ENCODE measurements around the gene SEPHS2.
A peak's percentile ranks its signal among the peaks of the same experiment; 100 is the strongest.

SEPHS2 gene

DNA sequence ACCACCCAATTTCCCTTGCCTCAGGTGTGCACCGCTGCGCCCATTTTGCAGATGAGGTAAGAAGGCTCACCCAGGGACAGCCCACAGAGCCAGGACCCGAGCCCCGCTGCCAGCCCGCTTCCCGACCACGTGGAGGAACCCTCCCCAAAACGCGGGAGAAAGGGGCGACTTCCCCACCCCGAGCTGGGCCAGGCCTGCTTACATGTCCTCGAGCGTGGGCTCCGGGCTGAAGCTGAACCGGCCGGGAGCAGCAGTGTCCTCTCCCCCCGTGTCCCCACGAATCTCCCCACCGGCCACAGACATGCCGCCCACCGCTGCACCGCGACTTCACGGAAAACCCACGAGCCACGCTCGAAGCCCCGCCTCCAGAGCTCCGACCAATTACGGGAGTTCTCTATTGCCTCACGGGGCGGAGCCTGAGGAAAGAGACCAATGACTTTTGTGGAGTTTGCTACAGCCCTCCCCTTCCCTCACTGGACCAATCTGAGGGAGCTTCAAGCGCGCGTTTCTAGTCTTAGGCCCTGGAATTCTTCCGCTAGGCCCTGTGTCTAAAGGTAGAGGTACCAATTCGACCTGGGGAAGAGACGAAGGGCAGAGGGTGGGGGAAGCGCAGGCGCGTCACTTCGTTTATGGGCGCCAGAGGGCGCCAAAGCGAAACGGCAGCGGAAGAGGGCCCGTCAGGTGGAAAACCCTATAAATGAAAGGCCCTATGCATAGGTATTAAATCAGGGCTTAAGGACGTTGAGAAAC is 15.8 kb downstream of the SEPHS2 start, which contains the start of gene DCTPP1:
Gene DCTPP1 (minus strand): TSS at position 353 of the 750 bp plus-strand sequence. CDS start 50 bp downstream, at position 303.
- ChIA-PET CTCF (interaction anchor here (0.5 to 3.1 kb wide), 53 partner anchors 10 to 398 kb away, joined by 3 to 43 read pairs (median 4); partner anchors contain the start of genes TBX6, ZNF48 and ZNF771), POLR2A (interaction anchor here (0.7 to 3.0 kb wide), 31 partner anchors 9 to 614 kb away, joined by 3 to 41 read pairs (median 5); partner anchors contain the start of genes CD2BP2, CORO1A, PAGR1 and PRR14)
- TF ChIP-seq ZNF248 (tag by site-specific recombination; IDR thresholded peaks at IDR 0.05) (no peak), ZNF221 (tag by site-specific recombination; IDR thresholded peaks at IDR 0.05; ENCODE audit: borderline replicate concordance) (no peak), ZEB2 (tag by site-specific recombination; IDR thresholded peaks at IDR 0.05) (peak; percentile 99), ZNF266 (tag by site-specific recombination; IDR thresholded peaks at IDR 0.05; ENCODE audit: low read depth) (0 out of 2 replicates have a peak, but pooled peaks have one; percentile 8), ZFHX2 (tag by site-specific recombination; conservative IDR thresholded peaks at IDR 0.05) (peak; percentile 84), SP7 (tag by site-specific recombination; IDR thresholded peaks at IDR 0.05) (peak; percentile 62), ZNF777 (tag by site-specific recombination; IDR thresholded peaks at IDR 0.05; ENCODE audit: borderline replicate concordance) (0 out of 2 replicates have a peak, but pooled peaks have one; percentile 25), HOXA7 (CRISPR knock-in tag; IDR thresholded peaks at IDR 0.05; ENCODE audit: borderline replicate concordance) (no peak), MEIS1 (CRISPR knock-in tag; IDR thresholded peaks at IDR 0.05; ENCODE audit: borderline replicate concordance) (no peak), ZSCAN30 (tag by site-specific recombination; IDR thresholded peaks at IDR 0.05) (peak; percentile 88), ZNF174 (tag by site-specific recombination; IDR thresholded peaks at IDR 0.05) (no peak), BCL11B (tag by site-specific recombination; IDR thresholded peaks at IDR 0.05; ENCODE audit: low read depth) (peak; percentile 46; the same call in 1 of the 2 replicates), ZNF302 (tag by site-specific recombination; IDR thresholded peaks at IDR 0.05; ENCODE audit: low read depth) (0 out of 2 replicates have a peak, but pooled peaks have one; percentile 11), MYNN (tag by site-specific recombination; IDR thresholded peaks at IDR 0.05; ENCODE audit: borderline replicate concordance) (no peak), KLF1 (tag by site-specific recombination; IDR thresholded peaks at IDR 0.05) (peak; percentile 92), ZNF521 (tag by site-specific recombination; IDR thresholded peaks at IDR 0.05) (no peak)
- TF ChIP-seq, protein P1, sequence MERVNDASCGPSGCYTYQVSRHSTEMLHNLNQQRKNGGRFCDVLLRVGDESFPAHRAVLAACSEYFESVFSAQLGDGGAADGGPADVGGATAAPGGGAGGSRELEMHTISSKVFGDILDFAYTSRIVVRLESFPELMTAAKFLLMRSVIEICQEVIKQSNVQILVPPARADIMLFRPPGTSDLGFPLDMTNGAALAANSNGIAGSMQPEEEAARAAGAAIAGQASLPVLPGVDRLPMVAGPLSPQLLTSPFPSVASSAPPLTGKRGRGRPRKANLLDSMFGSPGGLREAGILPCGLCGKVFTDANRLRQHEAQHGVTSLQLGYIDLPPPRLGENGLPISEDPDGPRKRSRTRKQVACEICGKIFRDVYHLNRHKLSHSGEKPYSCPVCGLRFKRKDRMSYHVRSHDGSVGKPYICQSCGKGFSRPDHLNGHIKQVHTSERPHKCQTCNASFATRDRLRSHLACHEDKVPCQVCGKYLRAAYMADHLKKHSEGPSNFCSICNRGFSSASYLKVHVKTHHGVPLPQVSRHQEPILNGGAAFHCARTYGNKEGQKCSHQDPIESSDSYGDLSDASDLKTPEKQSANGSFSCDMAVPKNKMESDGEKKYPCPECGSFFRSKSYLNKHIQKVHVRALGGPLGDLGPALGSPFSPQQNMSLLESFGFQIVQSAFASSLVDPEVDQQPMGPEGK (tag by site-specific recombination; IDR thresholded peaks at IDR 0.05) = peak; percentile 81
- TF ChIP-seq, protein P2, sequence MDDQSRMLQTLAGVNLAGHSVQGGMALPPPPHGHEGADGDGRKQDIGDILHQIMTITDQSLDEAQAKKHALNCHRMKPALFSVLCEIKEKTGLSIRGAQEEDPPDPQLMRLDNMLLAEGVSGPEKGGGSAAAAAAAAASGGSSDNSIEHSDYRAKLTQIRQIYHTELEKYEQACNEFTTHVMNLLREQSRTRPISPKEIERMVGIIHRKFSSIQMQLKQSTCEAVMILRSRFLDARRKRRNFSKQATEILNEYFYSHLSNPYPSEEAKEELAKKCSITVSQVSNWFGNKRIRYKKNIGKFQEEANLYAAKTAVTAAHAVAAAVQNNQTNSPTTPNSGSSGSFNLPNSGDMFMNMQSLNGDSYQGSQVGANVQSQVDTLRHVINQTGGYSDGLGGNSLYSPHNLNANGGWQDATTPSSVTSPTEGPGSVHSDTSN (CRISPR knock-in tag; IDR thresholded peaks at IDR 0.05) = 0 out of 2 replicates have a peak, but pooled peaks have one; percentile 35
- TF ChIP-seq, protein P3, sequence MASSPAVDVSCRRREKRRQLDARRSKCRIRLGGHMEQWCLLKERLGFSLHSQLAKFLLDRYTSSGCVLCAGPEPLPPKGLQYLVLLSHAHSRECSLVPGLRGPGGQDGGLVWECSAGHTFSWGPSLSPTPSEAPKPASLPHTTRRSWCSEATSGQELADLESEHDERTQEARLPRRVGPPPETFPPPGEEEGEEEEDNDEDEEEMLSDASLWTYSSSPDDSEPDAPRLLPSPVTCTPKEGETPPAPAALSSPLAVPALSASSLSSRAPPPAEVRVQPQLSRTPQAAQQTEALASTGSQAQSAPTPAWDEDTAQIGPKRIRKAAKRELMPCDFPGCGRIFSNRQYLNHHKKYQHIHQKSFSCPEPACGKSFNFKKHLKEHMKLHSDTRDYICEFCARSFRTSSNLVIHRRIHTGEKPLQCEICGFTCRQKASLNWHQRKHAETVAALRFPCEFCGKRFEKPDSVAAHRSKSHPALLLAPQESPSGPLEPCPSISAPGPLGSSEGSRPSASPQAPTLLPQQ (tag by site-specific recombination; IDR thresholded peaks at IDR 0.05) = peak; percentile 82
- TF ChIP-seq, protein P4, sequence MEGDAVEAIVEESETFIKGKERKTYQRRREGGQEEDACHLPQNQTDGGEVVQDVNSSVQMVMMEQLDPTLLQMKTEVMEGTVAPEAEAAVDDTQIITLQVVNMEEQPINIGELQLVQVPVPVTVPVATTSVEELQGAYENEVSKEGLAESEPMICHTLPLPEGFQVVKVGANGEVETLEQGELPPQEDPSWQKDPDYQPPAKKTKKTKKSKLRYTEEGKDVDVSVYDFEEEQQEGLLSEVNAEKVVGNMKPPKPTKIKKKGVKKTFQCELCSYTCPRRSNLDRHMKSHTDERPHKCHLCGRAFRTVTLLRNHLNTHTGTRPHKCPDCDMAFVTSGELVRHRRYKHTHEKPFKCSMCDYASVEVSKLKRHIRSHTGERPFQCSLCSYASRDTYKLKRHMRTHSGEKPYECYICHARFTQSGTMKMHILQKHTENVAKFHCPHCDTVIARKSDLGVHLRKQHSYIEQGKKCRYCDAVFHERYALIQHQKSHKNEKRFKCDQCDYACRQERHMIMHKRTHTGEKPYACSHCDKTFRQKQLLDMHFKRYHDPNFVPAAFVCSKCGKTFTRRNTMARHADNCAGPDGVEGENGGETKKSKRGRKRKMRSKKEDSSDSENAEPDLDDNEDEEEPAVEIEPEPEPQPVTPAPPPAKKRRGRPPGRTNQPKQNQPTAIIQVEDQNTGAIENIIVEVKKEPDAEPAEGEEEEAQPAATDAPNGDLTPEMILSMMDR (tag by site-specific recombination; IDR thresholded peaks at IDR 0.05) = peak; percentile 99
- TF ChIP-seq, protein P5, sequence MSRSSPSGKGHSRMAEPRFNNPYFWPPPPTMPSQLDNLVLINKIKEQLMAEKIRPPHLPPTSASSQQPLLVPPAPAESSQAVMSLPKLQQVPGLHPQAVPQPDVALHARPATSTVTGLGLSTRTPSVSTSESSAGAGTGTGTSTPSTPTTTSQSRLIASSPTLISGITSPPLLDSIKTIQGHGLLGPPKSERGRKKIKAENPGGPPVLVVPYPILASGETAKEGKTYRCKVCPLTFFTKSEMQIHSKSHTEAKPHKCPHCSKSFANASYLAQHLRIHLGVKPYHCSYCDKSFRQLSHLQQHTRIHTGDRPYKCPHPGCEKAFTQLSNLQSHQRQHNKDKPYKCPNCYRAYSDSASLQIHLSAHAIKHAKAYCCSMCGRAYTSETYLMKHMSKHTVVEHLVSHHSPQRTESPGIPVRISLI (tag by site-specific recombination; IDR thresholded peaks at IDR 0.05) = no peak
- TF ChIP-seq, protein P6, sequence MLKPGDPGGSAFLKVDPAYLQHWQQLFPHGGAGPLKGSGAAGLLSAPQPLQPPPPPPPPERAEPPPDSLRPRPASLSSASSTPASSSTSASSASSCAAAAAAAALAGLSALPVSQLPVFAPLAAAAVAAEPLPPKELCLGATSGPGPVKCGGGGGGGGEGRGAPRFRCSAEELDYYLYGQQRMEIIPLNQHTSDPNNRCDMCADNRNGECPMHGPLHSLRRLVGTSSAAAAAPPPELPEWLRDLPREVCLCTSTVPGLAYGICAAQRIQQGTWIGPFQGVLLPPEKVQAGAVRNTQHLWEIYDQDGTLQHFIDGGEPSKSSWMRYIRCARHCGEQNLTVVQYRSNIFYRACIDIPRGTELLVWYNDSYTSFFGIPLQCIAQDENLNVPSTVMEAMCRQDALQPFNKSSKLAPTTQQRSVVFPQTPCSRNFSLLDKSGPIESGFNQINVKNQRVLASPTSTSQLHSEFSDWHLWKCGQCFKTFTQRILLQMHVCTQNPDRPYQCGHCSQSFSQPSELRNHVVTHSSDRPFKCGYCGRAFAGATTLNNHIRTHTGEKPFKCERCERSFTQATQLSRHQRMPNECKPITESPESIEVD (tag by site-specific recombination; IDR thresholded peaks at IDR 0.05) = no peak
- TF ChIP-seq, protein P7, sequence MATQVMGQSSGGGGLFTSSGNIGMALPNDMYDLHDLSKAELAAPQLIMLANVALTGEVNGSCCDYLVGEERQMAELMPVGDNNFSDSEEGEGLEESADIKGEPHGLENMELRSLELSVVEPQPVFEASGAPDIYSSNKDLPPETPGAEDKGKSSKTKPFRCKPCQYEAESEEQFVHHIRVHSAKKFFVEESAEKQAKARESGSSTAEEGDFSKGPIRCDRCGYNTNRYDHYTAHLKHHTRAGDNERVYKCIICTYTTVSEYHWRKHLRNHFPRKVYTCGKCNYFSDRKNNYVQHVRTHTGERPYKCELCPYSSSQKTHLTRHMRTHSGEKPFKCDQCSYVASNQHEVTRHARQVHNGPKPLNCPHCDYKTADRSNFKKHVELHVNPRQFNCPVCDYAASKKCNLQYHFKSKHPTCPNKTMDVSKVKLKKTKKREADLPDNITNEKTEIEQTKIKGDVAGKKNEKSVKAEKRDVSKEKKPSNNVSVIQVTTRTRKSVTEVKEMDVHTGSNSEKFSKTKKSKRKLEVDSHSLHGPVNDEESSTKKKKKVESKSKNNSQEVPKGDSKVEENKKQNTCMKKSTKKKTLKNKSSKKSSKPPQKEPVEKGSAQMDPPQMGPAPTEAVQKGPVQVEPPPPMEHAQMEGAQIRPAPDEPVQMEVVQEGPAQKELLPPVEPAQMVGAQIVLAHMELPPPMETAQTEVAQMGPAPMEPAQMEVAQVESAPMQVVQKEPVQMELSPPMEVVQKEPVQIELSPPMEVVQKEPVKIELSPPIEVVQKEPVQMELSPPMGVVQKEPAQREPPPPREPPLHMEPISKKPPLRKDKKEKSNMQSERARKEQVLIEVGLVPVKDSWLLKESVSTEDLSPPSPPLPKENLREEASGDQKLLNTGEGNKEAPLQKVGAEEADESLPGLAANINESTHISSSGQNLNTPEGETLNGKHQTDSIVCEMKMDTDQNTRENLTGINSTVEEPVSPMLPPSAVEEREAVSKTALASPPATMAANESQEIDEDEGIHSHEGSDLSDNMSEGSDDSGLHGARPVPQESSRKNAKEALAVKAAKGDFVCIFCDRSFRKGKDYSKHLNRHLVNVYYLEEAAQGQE (tag by site-specific recombination; IDR thresholded peaks at IDR 0.05) = peak; percentile 57; the same call in 1 of the 2 replicates

More for the DNA sequence above, 15.8 kb downstream of the SEPHS2 start, which contains the start of gene DCTPP1:
- H3K27ac ChIP-seq (ENCODE audit: extremely low read depth, low read depth, low read length) = peak within 1 kb of the TSS; percentile 12; the same call in 1 of the 2 replicates
- no peaks in the 10 kb centered on the region for H3K9me3 ChIP-seq (ENCODE audit: control insufficient read depth, insufficient read depth, low read depth, low read length)
- H3K36me3 ChIP-seq (ENCODE audit: control insufficient read depth in 2 of 2, insufficient read depth in 1 of 2, low read length in 2 of 2) = peaks cover 13 to 24% of the 10 kb centered on the region in 2 experiments; a peak in 2 of 3 replicates
- H3K4me1 ChIP-seq (ENCODE audit: control insufficient read depth, insufficient read depth, low read length) = no peaks in the 10 kb centered on the region
- peak within 1 kb of the TSS; percentile 76 for H3K4me3 ChIP-seq (ENCODE audit: low read depth, low read length)

Measured in HEK293 (cell line).